HG03159 (cell line): ENCODE results near the gene ANO2.

Source experiments
- ATAC-seq: cut with Tn5 transposase; IDR thresholded peaks from one replicate; pipeline ENCODE4 v1.9.1; 2021; ENCODE audit warnings: mild to moderate bottlenecking, moderate library complexity; ENCODE audit not compliant: unreplicated experiment

Gene ANO2

DNA sequence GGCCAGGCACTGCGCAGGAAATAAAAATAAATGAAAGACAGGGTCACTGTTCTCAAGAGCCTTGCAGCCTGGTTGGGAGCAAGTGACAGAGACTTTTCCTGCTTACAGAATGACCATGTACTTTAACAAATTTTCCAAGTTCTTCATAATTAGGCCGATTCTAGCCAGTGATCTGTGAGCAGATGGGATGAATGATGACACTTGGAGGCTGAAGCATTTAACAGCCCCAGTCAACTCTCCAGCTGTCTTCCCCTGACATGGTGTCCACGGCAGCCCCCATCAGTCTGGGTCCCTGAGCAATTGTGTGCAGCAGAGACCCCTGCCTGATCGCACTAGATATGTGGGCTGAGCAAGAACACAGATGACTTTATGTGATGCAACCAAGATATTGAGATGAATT, 314.3 kb downstream of the ANO2 start:
- ATAC-seq = no peak

DNA sequence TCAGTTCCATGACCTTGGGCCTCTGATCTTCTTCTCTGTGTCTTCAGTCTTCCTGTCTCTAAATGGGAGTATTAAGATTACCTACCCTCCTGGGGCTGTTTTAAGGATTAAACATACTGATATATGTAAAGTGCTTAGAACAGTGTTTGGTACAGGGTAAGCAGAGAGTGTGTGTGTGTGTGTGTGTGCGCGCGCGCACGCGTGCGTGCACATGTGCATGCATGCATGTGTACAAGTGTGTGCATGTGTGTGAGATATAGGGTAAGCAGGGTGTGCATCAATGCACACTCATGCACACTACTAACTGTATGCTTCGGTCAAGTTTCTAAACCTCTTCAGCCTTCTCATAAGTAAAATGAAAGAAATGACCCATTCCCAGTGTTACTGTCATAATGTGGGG, 316.6 kb downstream of the ANO2 start:
- no peak for ATAC-seq

- ATAC-seq = no peak
Measured at GRCh38 chr12:5627053-5627630, 317.9 kb downstream of the ANO2 start.

GRCh38 chr12:5626151-5626550, 318.9 kb downstream of the ANO2 start:
- ATAC-seq = no peak

- no peak for ATAC-seq
Measured at GRCh38 chr12:5624486-5625272, 320.4 kb downstream of the ANO2 start.

DNA sequence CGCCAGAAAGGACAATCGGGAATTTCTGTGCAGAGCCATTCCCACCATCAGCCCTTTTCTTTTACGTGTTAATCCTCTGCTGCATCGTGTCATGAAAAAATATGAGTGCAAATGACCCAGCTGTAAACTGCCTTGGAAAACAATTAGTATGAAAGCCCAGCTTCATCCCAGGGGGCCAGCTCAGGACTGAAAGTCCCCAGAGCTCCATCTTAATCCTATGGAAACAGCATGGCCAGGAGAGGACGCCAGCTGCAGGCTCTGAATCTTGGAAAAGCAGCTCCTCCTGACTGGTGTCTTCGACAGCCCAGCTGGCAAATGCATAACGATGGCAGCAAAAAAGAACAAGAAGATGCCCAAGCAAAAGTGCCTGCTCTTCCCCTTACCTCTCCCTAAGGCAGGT, 321.6 kb downstream of the ANO2 start:
- no peak for ATAC-seq

- no peak for ATAC-seq
Measured at GRCh38 chr12:5622280-5622679, 322.8 kb downstream of the ANO2 start.

DNA sequence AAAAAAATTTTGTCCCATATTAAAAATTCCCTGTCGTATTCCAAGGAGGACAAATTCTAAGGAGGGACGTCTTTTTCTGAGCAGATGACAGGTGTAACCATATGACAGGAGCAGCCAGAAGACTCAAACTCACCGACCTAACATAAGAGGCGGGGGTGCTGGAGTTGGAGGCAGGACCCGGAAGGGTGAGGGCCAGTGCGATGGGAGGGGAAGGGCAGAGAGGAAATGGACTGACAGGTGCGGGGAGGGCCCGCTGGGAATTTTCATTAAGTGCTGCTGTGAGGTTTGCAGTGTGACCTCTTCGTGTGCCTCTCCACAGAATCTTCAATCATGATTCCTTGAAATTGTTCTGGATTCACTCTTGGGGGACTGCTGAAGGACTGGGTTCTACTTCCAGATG, 323.7 kb downstream of the ANO2 start:
- ATAC-seq = no peak

- no peak for ATAC-seq
Measured at GRCh38 chr12:5620896-5621295, 324.2 kb downstream of the ANO2 start.

GRCh38 chr12:5619628-5620027, 325.4 kb downstream of the ANO2 start:
- ATAC-seq = no peak

- no peak for ATAC-seq
Measured at GRCh38 chr12:5616854-5617253, 328.2 kb downstream of the ANO2 start.

GRCh38 chr12:5615760-5616159, 329.3 kb downstream of the ANO2 start:
- no peak for ATAC-seq

DNA sequence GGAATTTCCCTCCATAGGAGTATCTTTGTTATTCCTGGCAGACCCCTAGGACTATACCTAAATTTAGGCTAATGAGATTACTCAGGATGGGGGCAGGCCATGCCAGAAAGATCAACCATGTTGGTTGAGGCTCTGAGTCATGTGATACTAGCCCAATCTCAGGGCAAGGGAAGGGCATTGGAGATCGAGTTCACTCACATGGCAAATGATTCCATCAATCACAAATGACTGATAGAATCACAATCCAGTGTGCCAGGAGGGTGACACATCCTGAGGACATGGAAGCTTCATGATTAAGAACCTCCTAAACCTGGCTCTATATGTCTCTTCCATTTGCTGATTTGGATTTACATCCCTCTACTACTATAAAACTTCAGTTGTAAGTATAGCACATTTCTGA, 330.8 kb downstream of the ANO2 start:
- ATAC-seq = no peak

DNA sequence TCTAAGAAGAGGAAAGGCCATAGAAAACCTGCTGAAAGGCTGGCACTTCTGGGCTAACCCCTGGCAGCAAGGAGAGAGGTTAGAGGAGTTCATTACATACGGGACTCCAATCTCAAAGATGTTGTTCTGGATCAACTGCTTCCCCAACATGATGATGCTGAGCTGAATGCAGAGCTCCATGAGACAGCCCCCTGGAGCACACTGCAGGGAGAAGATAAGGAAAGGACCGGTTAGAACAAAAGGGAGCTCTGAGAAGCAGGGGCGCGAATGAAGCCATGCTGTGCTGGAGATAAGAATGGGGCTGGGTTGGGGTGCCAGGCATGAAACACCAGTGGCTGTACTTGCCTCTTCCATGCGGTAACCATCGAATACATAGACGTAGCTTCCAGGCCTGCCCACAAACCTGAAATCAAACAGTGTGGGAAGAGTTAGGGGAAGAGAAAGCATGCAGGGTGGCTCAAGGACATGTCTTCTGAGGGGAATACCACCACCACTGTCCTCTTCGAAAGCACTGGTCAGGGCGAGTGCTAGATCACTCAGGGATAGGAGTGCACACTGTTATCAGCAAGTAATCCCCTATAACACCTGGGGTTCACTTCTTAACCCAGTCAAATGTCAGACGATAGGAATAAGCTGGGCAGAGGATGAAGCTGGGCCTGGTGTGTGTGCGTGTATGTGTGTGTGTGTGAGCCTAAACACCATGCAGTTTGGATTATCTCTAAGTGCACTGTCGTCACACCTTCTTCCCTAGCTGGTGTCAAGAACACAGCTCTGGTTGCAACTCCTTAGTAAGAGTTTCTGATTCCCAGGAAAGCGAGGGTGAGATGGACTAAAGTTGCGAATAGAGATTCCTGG, 332.3 kb downstream of the ANO2 start:
- ATAC-seq = no peak

DNA sequence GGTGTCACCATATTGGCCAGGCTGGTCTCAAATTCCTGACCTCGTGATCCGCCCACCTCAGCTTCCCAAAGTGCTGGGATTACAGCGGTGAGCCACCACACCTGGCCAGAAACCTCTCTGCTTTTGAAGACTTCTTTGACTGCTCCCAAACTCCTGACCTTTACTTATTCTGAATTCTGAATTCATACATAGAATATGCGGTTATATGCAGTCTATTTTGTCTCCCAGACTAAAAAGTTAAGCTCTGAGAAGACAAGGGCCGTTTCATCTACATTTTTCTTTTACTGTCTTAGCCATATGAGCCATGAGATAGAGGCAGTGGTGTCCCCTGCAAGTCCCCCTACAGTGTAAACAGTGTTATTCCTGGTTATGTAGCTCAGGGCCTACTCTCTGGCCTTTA, 333.9 kb downstream of the ANO2 start:
- ATAC-seq = no peak

GRCh38 chr12:5599378-5599777, 345.7 kb downstream of the ANO2 start:
- no peak for ATAC-seq

- no peak for ATAC-seq
Measured at GRCh38 chr12:5593998-5594397, 351.1 kb downstream of the ANO2 start.

DNA sequence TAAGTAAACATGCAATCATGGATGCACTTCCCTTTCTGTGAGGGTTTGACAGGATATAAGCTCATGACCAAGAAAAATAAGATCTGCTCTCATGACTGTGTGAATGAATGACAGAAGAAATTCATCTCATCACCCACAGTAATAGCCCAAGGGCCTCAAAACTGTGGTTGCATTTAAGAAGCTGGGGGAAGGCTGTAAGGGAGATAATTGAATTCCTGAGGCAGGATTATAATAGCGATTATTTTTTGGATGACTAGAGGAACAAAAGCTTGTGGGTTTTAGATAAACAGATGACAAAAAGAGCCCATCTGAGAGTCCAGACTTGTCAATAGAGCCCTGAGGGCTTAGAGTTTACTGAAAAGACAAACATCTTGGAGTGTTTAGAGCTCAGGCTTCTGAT, 352.0 kb downstream of the ANO2 start:
- ATAC-seq = no peak

- no peak for ATAC-seq
Measured at GRCh38 chr12:5592310-5592709, 352.7 kb downstream of the ANO2 start.

GRCh38 chr12:5590316-5590715, 354.7 kb downstream of the ANO2 start:
- ATAC-seq = no peak

DNA sequence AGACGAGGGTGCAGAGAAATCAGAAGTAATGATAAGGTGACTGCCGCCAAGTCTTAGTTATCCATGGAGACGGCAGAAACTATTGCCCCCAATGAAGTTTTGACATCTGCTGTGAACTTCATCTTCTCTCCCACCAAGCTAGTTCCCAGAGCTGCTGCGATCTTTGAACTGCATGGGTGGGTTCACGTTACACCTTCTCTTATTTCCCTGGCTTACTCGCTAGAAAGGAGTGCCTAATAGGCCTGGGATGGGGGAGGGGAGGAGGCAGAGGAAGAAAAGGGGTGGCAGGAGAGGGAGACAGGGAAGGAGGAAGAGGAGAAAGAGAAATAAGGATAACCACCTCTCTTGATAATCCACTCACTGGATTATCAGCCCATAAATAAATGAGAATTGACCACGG, 356.0 kb downstream of the ANO2 start:
- no peak for ATAC-seq

- no peak for ATAC-seq
Measured at GRCh38 chr12:5588591-5588990, 356.5 kb downstream of the ANO2 start.
